Skeletal muscle tissue (tissue), 4 donors: ENCODE data around the gene CCN5. TPM values are rescaled to one million over a fixed set of nuclear protein-coding genes. Genes with fewer than 3 reads are reported as not detected.

Experiments
- H3K27ac ChIP-seq: one replicate; pipeline ENCODE4 v1.7.0; 2013; ENCODE audit warnings: mild to moderate bottlenecking, low read depth, low read length, inconsistent platforms
- H3K27me3 ChIP-seq, 3 donors: one replicate each; pipeline ENCODE4 v1.7.0; 2013; ENCODE audit warnings: low read length in 3 of 3; ENCODE audit not compliant: control insufficient read depth in 3 of 3, insufficient read depth in 3 of 3
- H3K36me3 ChIP-seq, 3 donors: one replicate each; pipeline ENCODE4 v1.7.0; 2013; ENCODE audit warnings: low read length in 3 of 3; ENCODE audit not compliant: control insufficient read depth in 3 of 3, insufficient read depth in 3 of 3
- H3K4me1 ChIP-seq, 3 donors: one replicate each; pipeline ENCODE4 v1.7.0; 2013; ENCODE audit warnings: low read length in 3 of 3, mild to moderate bottlenecking in 3 of 3; ENCODE audit not compliant: control insufficient read depth in 3 of 3, insufficient read depth in 3 of 3
- H3K4me3 ChIP-seq, 3 donors: one replicate each; pipeline ENCODE4 v1.7.0; 2013; ENCODE audit warnings: low read length in 3 of 3
- H3K9ac ChIP-seq, 3 donors: one replicate each; pipeline ENCODE4 v1.7.0; 2013; ENCODE audit warnings: low read length in 3 of 3, mild to moderate bottlenecking in 3 of 3, moderate library complexity in 2 of 3, low read depth in 1 of 3
- H3K9me3 ChIP-seq, 3 donors: one replicate each; pipeline ENCODE4 v1.7.0; 2013; ENCODE audit warnings: low read length in 3 of 3; ENCODE audit not compliant: control insufficient read depth in 3 of 3
- total RNA-seq: library from RNA; depleted of rRNA; stranded (reverse); fragments of >200 nt; gene quantifications from one replicate; pipeline ENCODE4 v1.2.3, GENCODE V29; 2014
- donor health status: Osteomylitis.

The CCN5 gene
- total RNA-seq, 1 donor from 2014 or later = not detected

GRCh38 chr20:44684047-44684967 lies 30.9 kb upstream of the CCN5 start:
- peak overlapping the region in 1 of 3 donors; percentile 47 for H3K9ac ChIP-seq

GRCh38 chr20:44686934-44687333 lies 28.2 kb upstream of the CCN5 start:
- Histone ChIP-seq H3K27ac (no peak overlapping the region), H3K36me3 (no peaks in the 10 kb centered on the region), H3K9me3 (no peaks in the 10 kb centered on the region), H3K4me3 (no peak overlapping the region), H3K4me1 (peaks cover 21 to 33% (median 21%) of the 10 kb centered on the region in 3 donors), H3K27me3 (no peaks in the 10 kb centered on the region), H3K9ac (no peak overlapping the region)

More at GRCh38 chr20:44684047-44684967, 30.9 kb upstream of the CCN5 start:
- H3K4me1 ChIP-seq = peaks cover 8 to 20% (median 10%) of the 10 kb centered on the region in 3 donors
- H3K36me3 ChIP-seq = no peaks in the 10 kb centered on the region
- no peaks in the 10 kb centered on the region for H3K27me3 ChIP-seq
- H3K9me3 ChIP-seq = no peaks in the 10 kb centered on the region
- H3K4me3 ChIP-seq = no peak overlapping the region
- H3K27ac ChIP-seq = no peak overlapping the region

GRCh38 chr20:44688053-44688625 lies 27.0 kb upstream of the CCN5 start:
- no peaks in the 10 kb centered on the region for H3K27me3 ChIP-seq
- H3K36me3 ChIP-seq = no peaks in the 10 kb centered on the region
- peaks cover 31 to 42% (median 31%) of the 10 kb centered on the region in 3 donors for H3K4me1 ChIP-seq
- H3K9me3 ChIP-seq = no peaks in the 10 kb centered on the region
- no peak overlapping the region for H3K4me3 ChIP-seq
- no peak overlapping the region for H3K27ac ChIP-seq
- no peak overlapping the region for H3K9ac ChIP-seq

DNA sequence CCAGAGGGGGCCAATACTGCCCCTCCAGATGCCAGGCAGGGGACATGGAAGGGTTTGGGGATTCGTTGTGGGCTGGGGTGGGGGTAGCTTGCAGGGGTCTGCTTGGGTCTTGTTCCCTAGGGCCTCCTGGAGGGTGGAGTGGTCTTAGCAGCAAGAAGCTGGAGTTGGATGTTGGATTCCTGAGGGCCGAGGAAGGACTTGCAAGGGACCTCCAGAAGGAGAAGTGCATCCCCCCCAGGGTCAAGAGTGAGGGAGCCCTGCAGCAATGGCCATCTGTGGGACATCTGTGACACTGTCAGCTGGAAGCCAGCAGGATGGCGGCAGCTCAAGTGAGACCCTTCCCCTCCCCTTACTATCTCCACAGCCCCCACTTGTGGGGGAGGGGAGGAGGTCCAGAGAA lies 25.4 kb upstream of the CCN5 start:
- no peaks in the 10 kb centered on the region for H3K36me3 ChIP-seq
- no peaks in the 10 kb centered on the region for H3K9me3 ChIP-seq
- peaks cover 30 to 32% (median 32%) of the 10 kb centered on the region in 3 donors for H3K4me1 ChIP-seq
- no peak overlapping the region for H3K9ac ChIP-seq
- no peak overlapping the region for H3K4me3 ChIP-seq
- no peaks in the 10 kb centered on the region for H3K27me3 ChIP-seq
- no peak overlapping the region for H3K27ac ChIP-seq

GRCh38 chr20:44690781-44691423 lies 24.3 kb upstream of the CCN5 start:
- no peak overlapping the region for H3K9ac ChIP-seq

GRCh38 chr20:44691424-44692423 lies 23.4 kb upstream of the CCN5 start:
- H3K4me1 ChIP-seq = peaks cover 29 to 37% (median 32%) of the 10 kb centered on the region in 3 donors
- H3K4me3 ChIP-seq = no peak overlapping the region
- H3K9me3 ChIP-seq = no peaks in the 10 kb centered on the region
- H3K27ac ChIP-seq = peak overlapping the region; percentile 83
- no peaks in the 10 kb centered on the region for H3K36me3 ChIP-seq
- no peaks in the 10 kb centered on the region for H3K27me3 ChIP-seq
- peak overlapping the region in 1 of 3 donors; percentile 17 for H3K9ac ChIP-seq

More at GRCh38 chr20:44690781-44691423, 24.3 kb upstream of the CCN5 start:
- no peaks in the 10 kb centered on the region for H3K36me3 ChIP-seq
- H3K27me3 ChIP-seq = no peaks in the 10 kb centered on the region
- peak overlapping the region; percentile 50 for H3K27ac ChIP-seq
- no peak overlapping the region for H3K4me3 ChIP-seq
- no peaks in the 10 kb centered on the region for H3K9me3 ChIP-seq
- H3K4me1 ChIP-seq = peaks cover 26 to 32% (median 27%) of the 10 kb centered on the region in 3 donors

GRCh38 chr20:44692932-44693480 lies 22.2 kb upstream of the CCN5 start:
- Histone ChIP-seq H3K36me3 (no peaks in the 10 kb centered on the region), H3K4me1 (peaks cover 31 to 37% (median 32%) of the 10 kb centered on the region in 3 donors), H3K9me3 (no peaks in the 10 kb centered on the region), H3K27ac (peak overlapping the region; percentile 83), H3K4me3 (peak overlapping the region in 1 of 3 donors; percentile 35), H3K27me3 (no peaks in the 10 kb centered on the region), H3K9ac (peak overlapping the region in 2 of 3 donors; percentile 24 to 69)

DNA sequence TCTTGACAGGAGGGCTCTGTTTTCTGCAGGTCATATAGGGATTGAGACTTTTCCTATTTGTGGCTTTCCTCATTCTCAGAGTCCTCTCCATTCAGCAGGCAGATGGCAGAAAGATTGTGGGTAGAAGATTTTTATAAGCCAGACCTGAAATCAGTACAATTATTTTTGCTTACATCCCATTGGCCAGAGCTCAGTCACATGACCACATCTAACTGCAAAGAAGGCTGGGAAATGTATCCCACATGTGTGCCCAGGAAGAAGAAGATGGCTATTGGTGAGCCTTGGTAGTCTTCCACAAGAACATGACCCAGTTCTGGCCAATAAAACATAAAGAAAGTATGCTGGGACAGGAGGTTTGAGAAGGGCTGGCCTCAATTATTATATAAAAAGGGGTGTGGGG lies 21.5 kb upstream of the CCN5 start:
- no peaks in the 10 kb centered on the region for H3K36me3 ChIP-seq
- no peak overlapping the region for H3K4me3 ChIP-seq
- peaks cover 31 to 37% (median 32%) of the 10 kb centered on the region in 3 donors for H3K4me1 ChIP-seq
- peak overlapping the region in 1 of 3 donors; percentile 69 for H3K9ac ChIP-seq
- H3K9me3 ChIP-seq = no peaks in the 10 kb centered on the region
- H3K27me3 ChIP-seq = no peaks in the 10 kb centered on the region
- H3K27ac ChIP-seq = peak overlapping the region; percentile 83

- Histone ChIP-seq H3K27me3 (no peaks in the 10 kb centered on the region), H3K9me3 (no peaks in the 10 kb centered on the region), H3K4me3 (no peak overlapping the region), H3K36me3 (no peaks in the 10 kb centered on the region), H3K9ac (no peak overlapping the region), H3K27ac (peak overlapping the region; percentile 69), H3K4me1 (peaks cover 31 to 37% (median 32%) of the 10 kb centered on the region in 3 donors)
Measured at GRCh38 chr20:44694159-44694558, 21.0 kb upstream of the CCN5 start.
